Measurements from ENCODE around the gene PCDHGB6. TPM values are rescaled to one million over a fixed set of nuclear protein-coding genes. Genes with fewer than 3 reads are reported as not detected.

Gene PCDHGB6
- total and polyA plus RNA-seq, 2 donors (not counting 3 experiments of a cell fraction or from before 2014, with no cell fraction given), result 2.3 to 4.8 TPM

DNA sequence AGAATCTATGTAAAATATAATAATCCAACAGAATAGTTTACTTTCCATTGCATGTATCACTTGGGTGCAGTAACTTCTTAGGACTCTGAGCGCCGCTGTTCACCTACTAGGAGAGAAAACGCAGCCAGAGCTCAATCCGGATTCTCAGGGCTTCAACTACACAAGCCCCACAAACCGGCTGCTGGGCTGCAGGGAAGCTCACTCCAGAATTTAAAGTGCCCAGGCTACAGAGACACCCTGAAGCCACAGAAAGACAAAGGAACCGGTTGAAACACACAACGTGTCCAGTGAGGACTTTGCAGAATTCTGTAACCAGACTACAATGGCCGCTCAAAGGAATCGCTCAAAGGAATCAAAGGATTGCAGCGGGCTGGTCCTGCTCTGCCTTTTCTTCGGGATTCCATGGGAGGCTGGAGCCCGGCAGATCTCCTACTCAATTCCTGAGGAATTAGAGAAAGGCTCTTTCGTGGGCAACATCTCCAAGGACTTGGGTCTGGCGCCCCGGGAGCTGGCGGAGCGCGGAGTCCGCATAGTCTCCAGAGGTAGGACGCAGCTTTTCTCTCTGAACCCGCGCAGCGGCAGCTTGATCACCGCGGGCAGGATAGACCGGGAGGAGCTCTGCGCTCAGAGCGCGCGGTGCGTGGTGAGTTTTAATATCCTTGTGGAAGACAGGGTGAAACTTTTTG is 5.2 kb downstream of the PCDHGB6 start, which contains the start of gene PCDHGA10:
PCDHGA10 (plus strand) TSS at position 134 of the 686 bp plus-strand sequence; CDS start at position 323, 189 bp downstream.
- dilution Hi-C loops (cut with MboI; ENCODE audit: extremely low pct_ligation_motif_present, low sequenced_read_pairs) (no loop called here), intact Hi-C loops (cut with micrococcal nuclease) (no loop called here)
- Histone ChIP-seq H3K27ac (ENCODE audit: insufficient read depth, low read depth, low read length) (no peak within 1 kb of the TSS), H4K20me1 (replicated peaks; ENCODE audit: control insufficient read depth, extremely low read depth, insufficient read depth, low read length) (peaks cover 5% of the 10 kb centered on the region), H3K27me3 (ENCODE audit: control insufficient read depth in 2 of 2, insufficient read depth in 2 of 2, low read length in 2 of 2) (peaks cover 48 to 84% of the 10 kb centered on the region in 2 experiments), H3K4me1 (ENCODE audit: control insufficient read depth, extremely low read depth, insufficient read depth, low read length) (peaks cover 6% of the 10 kb centered on the region), H2AFZ (ENCODE audit: low read depth, low read length) (peak within 1 kb of the TSS; percentile 27), H3K9me1 (replicated peaks; ENCODE audit: control insufficient read depth, extremely low read depth, insufficient read depth, low read length) (no peaks in the 10 kb centered on the region), H3K9me3 (replicated peaks; ENCODE audit: control insufficient read depth, insufficient read depth, low read length) (no peaks in the 10 kb centered on the region), H3K36me3 (ENCODE audit: control insufficient read depth in 2 of 2, extremely low read depth in 1 of 2, insufficient read depth in 2 of 2, low read length in 2 of 2) (no peaks in the 10 kb centered on the region), H3K4me2 (ENCODE audit: insufficient read depth, low read length) (peak within 1 kb of the TSS; percentile 77), H3K9ac (replicated peaks; ENCODE audit: extremely low read depth, insufficient read depth, low read length) (peak within 1 kb of the TSS; percentile 38), H3K79me2 (ENCODE audit: control insufficient read depth, insufficient read depth, low read length) (no peaks in the 10 kb centered on the region), H3K4me3 (replicated peaks in 1 of 3; ENCODE audit: insufficient read depth in 1 of 3, low read depth in 1 of 3, low read length in 3 of 3) (peak within 1 kb of the TSS; percentile 14 to 72 (median 34))
- BruUV-seq (replicated peaks), result TSS peak; percentile 14
- POLR2A ChIA-PET, result interaction anchor here (1.0 to 1.4 kb wide), 3 partner anchors 17 to 144 kb away, joined by 3 to 6 read pairs (median 3); partner anchors contain the start of gene PCDHGA12
- CTCF ChIA-PET, result interaction anchor here (0.6 to 11.3 kb wide), 36 partner anchors 8 to 190 kb away, joined by 3 to 335 read pairs (median 8); partner anchors contain the start of genes PCDHB14, PCDHGA1, PCDHGA11 and PCDHGA12
- FAIRE-seq (peak; percentile 92), DNase-seq (ENCODE audit: low read depth, low spot score) (peak; percentile 72)
- TF ChIP-seq POLR2A (IDR thresholded peaks at IDR 0.05; ENCODE audit: low read depth, low read length), result no peak
- TF ChIP-seq JUN (IDR thresholded peaks at IDR 0.05; ENCODE audit: borderline replicate concordance, insufficient read depth, insufficient read length, low read depth), result no peak
- no peak for TF ChIP-seq POLR2AphosphoS5 (IDR thresholded peaks at IDR 0.05; ENCODE audit: insufficient read depth, low read depth, low read length)
- TF ChIP-seq MYC (IDR thresholded peaks at IDR 0.05; ENCODE audit: low read depth, low read length), result no peak
- peak; percentile 43 for TF ChIP-seq EZH2 (IDR thresholded peaks at IDR 0.05; ENCODE audit: borderline replicate concordance, low read depth, low read length, severe bottlenecking)
- no peak for TF ChIP-seq GATA2 (IDR thresholded peaks at IDR 0.05; ENCODE audit: insufficient read depth, insufficient read length, low read depth, low read length)
- TF ChIP-seq, protein P1, sequence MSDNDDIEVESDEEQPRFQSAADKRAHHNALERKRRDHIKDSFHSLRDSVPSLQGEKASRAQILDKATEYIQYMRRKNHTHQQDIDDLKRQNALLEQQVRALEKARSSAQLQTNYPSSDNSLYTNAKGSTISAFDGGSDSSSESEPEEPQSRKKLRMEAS (IDR thresholded peaks at IDR 0.05; ENCODE audit: insufficient read depth, insufficient read length), result no peak
- TF ChIP-seq, protein P2, sequence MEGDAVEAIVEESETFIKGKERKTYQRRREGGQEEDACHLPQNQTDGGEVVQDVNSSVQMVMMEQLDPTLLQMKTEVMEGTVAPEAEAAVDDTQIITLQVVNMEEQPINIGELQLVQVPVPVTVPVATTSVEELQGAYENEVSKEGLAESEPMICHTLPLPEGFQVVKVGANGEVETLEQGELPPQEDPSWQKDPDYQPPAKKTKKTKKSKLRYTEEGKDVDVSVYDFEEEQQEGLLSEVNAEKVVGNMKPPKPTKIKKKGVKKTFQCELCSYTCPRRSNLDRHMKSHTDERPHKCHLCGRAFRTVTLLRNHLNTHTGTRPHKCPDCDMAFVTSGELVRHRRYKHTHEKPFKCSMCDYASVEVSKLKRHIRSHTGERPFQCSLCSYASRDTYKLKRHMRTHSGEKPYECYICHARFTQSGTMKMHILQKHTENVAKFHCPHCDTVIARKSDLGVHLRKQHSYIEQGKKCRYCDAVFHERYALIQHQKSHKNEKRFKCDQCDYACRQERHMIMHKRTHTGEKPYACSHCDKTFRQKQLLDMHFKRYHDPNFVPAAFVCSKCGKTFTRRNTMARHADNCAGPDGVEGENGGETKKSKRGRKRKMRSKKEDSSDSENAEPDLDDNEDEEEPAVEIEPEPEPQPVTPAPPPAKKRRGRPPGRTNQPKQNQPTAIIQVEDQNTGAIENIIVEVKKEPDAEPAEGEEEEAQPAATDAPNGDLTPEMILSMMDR (IDR thresholded peaks at IDR 0.05; ENCODE audit: extremely low read depth in 1 of 2, insufficient read depth in 1 of 2, low read depth in 1 of 2, low read length in 2 of 2), result peak; percentile 58 to 76
- no peak for TF ChIP-seq FOS (IDR thresholded peaks at IDR 0.05; ENCODE audit: borderline replicate concordance, insufficient read depth, low read length)
